Type B pancreatic cell (in vitro differentiated cells): Measurements from ENCODE around the gene NEUROG3. TPM values are rescaled to one million over a fixed set of nuclear protein-coding genes. Genes with fewer than 3 reads are reported as not detected.

Experiments used
- DNase-seq: peaks from one replicate; pipeline ENCODE4 v3.0.0; 2021; ENCODE audit warnings: mixed read lengths; ENCODE audit not compliant: unreplicated experiment; ENCODE audit errors: extremely low spot score
- H3K27ac Mint-ChIP-seq: 2 replicates; pipeline ENCODE4 v1.8.0; 2021; ENCODE audit warnings: mild to moderate bottlenecking, mixed read lengths
- H3K27me3 Mint-ChIP-seq: 2 replicates; pipeline ENCODE4 v1.8.0; 2021; ENCODE audit warnings: mixed read lengths
- H3K36me3 Mint-ChIP-seq: 2 replicates; pipeline ENCODE4 v1.8.0; 2021; ENCODE audit warnings: mixed read lengths
- H3K4me1 Mint-ChIP-seq: one replicate; pipeline ENCODE4 v1.8.0; 2021; ENCODE audit warnings: mixed read lengths; ENCODE audit not compliant: unreplicated experiment
- H3K4me3 Mint-ChIP-seq: 2 replicates; pipeline ENCODE4 v1.8.0; 2021; ENCODE audit warnings: mild to moderate bottlenecking, mixed read lengths
- H3K9me3 Mint-ChIP-seq: 2 replicates; pipeline ENCODE4 v1.8.0; 2021; ENCODE audit warnings: mixed read lengths
- total RNA-seq: library from RNA; stranded (reverse); gene quantifications from 2 replicates; pipeline ENCODE4 v1.2.1, GENCODE V29; 2021; ENCODE audit warnings: low replicate concordance
- TF ChIP-seq, protein P1 (sequence below): fragments of 200-600 bp; sonication (generic); conservative IDR thresholded peaks from 2 replicates; pipeline ENCODE4 v1.5.0; 2021; ENCODE audit warnings: antibody characterized with exemption, mild to moderate bottlenecking

NEUROG3 gene
- total RNA-seq, 1 donor from 2014 or later, result 0.51 TPM

DNA sequence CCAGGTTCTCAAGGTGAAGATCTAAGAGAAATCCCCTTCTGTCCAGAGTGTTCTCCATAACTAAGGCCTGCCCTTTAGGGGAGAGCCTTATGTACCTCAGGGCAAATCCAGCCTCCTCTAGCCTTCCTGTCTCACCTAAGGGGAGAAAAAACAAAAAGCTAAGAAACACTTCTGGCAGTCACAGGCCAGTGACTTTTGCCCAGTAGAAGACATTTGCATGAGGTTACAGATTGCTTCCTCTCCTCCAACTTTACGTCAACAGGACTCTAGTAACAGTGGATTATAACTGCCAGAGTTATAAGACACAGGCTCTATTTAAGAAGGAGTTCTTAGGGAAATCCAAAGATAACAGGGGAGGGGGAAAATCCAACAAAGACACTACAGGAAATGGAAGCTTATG lies 40.9 kb upstream of the NEUROG3 start:
- Mint-ChIP-seq H3K9me3 (peaks cover 8% of the 10 kb centered on the region), H3K4me3 (no peak overlapping the region), H3K27me3 (peaks cover 52% of the 10 kb centered on the region), H3K4me1 (no peaks in the 10 kb centered on the region), H3K36me3 (no peaks in the 10 kb centered on the region), H3K27ac (no peak overlapping the region)
- no peak for DNase-seq
- TF ChIP-seq, protein P1, sequence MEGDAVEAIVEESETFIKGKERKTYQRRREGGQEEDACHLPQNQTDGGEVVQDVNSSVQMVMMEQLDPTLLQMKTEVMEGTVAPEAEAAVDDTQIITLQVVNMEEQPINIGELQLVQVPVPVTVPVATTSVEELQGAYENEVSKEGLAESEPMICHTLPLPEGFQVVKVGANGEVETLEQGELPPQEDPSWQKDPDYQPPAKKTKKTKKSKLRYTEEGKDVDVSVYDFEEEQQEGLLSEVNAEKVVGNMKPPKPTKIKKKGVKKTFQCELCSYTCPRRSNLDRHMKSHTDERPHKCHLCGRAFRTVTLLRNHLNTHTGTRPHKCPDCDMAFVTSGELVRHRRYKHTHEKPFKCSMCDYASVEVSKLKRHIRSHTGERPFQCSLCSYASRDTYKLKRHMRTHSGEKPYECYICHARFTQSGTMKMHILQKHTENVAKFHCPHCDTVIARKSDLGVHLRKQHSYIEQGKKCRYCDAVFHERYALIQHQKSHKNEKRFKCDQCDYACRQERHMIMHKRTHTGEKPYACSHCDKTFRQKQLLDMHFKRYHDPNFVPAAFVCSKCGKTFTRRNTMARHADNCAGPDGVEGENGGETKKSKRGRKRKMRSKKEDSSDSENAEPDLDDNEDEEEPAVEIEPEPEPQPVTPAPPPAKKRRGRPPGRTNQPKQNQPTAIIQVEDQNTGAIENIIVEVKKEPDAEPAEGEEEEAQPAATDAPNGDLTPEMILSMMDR, result no peak

GRCh38 chr10:69612760-69613159 lies 39.5 kb upstream of the NEUROG3 start:
- TF ChIP-seq, protein P1, result no peak
- H3K9me3 Mint-ChIP-seq, result peaks cover 8% of the 10 kb centered on the region
- H3K36me3 Mint-ChIP-seq, result no peaks in the 10 kb centered on the region
- H3K4me1 Mint-ChIP-seq, result no peaks in the 10 kb centered on the region
- peaks cover 49% of the 10 kb centered on the region for H3K27me3 Mint-ChIP-seq
- no peak overlapping the region for H3K4me3 Mint-ChIP-seq
- DNase-seq, result no peak
- H3K27ac Mint-ChIP-seq, result no peak overlapping the region

GRCh38 chr10:69609077-69609476 lies 35.9 kb upstream of the NEUROG3 start:
- Mint-ChIP-seq H3K4me3 (no peak overlapping the region), H3K36me3 (no peaks in the 10 kb centered on the region), H3K9me3 (peaks cover 8% of the 10 kb centered on the region), H3K4me1 (no peaks in the 10 kb centered on the region), H3K27me3 (peaks cover 59% of the 10 kb centered on the region), H3K27ac (no peak overlapping the region)
- no peak for DNase-seq
- TF ChIP-seq, protein P1, result no peak

GRCh38 chr10:69600761-69601330 lies 27.6 kb upstream of the NEUROG3 start:
- Mint-ChIP-seq H3K9me3 (no peaks in the 10 kb centered on the region), H3K36me3 (no peaks in the 10 kb centered on the region), H3K27me3 (peaks cover 65% of the 10 kb centered on the region), H3K27ac (no peak overlapping the region), H3K4me3 (no peak overlapping the region), H3K4me1 (no peaks in the 10 kb centered on the region)
- DNase-seq, result no peak
- TF ChIP-seq, protein P1, result no peak

DNA sequence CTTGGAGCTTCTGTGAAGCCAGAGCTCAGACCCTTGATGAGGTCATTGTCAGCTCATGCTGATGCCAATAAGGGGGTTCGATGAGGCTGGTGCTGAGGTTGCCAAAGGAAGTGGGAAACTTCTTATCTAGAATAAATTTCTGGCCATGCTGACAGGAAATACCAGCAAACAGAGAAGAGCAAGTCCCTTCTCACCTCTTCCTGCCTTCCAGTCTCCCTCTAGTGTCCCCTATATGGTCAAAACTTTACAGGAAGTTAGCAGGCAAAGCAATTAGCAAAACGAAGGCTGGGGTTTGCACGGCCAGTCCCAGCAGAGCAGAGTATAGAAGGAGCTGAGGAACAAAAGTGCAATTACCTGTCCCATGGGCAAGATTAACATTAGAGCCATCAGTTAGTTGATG lies 15.1 kb upstream of the NEUROG3 start:
- TF ChIP-seq, protein P1, result no peak
- Mint-ChIP-seq H3K4me3 (no peak overlapping the region), H3K9me3 (no peaks in the 10 kb centered on the region), H3K36me3 (no peaks in the 10 kb centered on the region), H3K27ac (no peak overlapping the region), H3K4me1 (no peaks in the 10 kb centered on the region), H3K27me3 (no peaks in the 10 kb centered on the region)
- no peak for DNase-seq

GRCh38 chr10:69584624-69585023 lies 11.4 kb upstream of the NEUROG3 start:
- Mint-ChIP-seq H3K9me3 (no peaks in the 10 kb centered on the region), H3K4me3 (no peak overlapping the region), H3K36me3 (no peaks in the 10 kb centered on the region), H3K27ac (no peak overlapping the region), H3K27me3 (peaks cover 26% of the 10 kb centered on the region), H3K4me1 (no peaks in the 10 kb centered on the region)
- TF ChIP-seq, protein P1, result no peak
- DNase-seq, result no peak
